Stimulated activated CD8-positive, alpha-beta memory T cell treated with anti-CD3 and anti-CD28 coated beads, Interleukin-7, amount 100 ng/mL, for 1 hour (primary cell): ENCODE measurements around the gene CSF3.
"Not testable (repeated sequence)": the region's sequence is repeated elsewhere in the genome, so short reads cannot be mapped to it uniquely, and the experiment has no call there.

Experiments used
- DNase-seq, 2 donors: peaks; one replicate each; pipeline ENCODE4 v3.0.0-alpha.2; 2020; ENCODE audit warnings: low read depth in 2 of 2

CSF3 gene

DNA sequence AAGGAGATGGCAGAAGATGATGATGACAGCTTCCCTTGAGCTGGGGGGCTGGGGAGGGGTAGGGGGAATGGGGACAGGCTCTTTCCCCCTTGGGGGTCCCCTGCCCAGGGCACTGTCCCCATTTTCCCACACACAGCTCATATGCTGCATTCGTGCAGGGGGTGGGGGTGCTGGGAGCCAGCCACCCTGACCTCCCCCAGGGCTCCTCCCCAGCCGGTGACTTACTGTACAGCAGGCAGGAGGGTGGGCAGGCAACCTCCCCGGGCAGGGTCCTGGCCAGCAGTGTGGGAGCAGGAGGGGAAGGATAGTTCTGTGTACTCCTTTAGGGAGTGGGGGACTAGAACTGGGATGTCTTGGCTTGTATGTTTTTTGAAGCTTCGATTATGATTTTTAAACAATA is 17.7 kb upstream of the CSF3 start:
- no peak for DNase-seq

GRCh38 chr17:39999067-39999466 is 16.2 kb upstream of the CSF3 start:
- DNase-seq: no peak

GRCh38 chr17:40000161-40000560 is 15.1 kb upstream of the CSF3 start:
- no peak for DNase-seq

DNA sequence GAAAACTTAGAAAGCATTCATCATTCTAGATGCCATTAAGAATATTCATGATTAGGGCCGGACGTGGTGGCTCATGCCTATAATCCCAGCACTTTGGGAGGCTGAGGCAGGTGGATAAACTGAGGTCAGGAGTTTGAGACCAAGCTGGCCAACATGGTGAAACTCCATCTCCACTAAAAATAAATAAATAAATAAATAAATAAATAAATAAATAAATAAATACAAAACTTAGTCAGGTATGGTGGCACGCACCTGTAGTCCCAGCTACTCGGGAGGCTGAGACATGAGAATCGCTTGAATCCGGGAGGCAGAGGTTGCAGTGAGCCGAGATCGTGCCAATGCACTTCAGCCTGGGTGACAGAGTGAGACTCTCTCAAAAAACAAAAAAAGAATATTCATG is 13.9 kb upstream of the CSF3 start:
- DNase-seq: not testable (repeated sequence)

DNA sequence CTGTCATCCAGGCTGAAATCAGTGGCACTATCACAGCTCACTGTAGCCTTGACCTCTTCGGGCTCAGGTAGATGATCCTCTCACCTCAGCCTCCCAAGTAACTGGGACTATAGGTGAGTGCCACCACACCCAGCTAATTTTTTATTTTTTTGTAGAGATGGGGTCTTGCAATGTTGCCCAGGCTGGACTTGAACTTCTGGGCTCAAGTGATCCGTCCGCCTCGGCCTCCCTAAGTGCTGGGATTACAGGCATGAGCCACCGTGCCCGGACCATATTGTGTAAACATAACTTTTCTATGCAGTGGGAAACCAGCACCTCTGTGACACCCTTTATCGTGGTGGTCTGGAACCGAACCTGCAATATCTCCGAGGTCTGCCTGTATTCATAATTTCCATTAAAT is 11.2 kb upstream of the CSF3 start:
- DNase-seq: no peak

GRCh38 chr17:40004712-40005111 is 10.5 kb upstream of the CSF3 start:
- DNase-seq: no peak

DNA sequence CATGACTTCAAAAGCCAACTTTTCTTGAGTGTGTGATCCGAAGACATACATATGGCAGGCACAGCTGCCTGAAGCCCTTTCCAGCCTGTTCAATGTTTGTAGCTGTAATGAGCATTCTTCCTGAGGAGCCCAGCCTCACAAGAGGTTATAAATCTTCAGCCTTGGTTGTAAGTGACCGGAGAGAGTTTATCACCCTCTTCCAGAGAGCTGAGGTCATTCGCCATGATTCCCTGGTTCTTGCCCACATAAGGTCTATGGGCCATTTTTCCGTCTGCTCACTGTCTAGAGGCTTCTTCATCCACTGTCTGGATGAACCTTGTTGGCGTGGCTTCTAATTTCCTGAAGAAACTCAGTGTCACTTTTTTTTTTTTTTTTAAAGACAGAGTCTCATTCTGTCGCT is 9.7 kb upstream of the CSF3 start:
- no peak for DNase-seq

DNA sequence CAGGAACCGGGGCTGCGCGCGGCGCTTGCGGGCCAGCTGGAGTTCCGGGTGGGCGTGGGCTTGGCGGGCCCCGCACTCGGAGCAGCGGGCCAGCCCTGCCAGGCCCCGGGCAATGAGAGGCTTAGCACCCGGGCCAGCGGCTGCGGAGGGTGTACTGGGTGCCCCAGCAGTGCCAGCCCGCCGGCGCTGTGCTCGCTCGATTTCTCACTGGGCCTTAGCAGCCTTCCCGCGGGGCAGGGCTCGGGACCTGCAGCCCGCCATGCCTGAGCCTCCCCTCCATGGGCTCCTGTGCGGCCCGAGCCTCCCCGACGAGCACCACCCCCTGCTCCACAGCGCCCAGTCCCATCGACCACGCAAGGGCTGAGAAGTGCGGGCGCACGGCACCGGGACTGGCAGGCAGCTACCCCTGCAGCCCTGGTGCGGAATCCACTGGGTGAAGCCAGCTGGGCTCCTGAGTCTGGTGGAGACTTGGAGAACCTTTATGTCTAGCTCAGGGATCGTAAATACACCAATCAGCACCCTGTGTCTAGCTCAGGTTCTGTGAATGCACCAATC is 4.2 kb upstream of the CSF3 start:
- not testable (repeated sequence) for DNase-seq

DNA sequence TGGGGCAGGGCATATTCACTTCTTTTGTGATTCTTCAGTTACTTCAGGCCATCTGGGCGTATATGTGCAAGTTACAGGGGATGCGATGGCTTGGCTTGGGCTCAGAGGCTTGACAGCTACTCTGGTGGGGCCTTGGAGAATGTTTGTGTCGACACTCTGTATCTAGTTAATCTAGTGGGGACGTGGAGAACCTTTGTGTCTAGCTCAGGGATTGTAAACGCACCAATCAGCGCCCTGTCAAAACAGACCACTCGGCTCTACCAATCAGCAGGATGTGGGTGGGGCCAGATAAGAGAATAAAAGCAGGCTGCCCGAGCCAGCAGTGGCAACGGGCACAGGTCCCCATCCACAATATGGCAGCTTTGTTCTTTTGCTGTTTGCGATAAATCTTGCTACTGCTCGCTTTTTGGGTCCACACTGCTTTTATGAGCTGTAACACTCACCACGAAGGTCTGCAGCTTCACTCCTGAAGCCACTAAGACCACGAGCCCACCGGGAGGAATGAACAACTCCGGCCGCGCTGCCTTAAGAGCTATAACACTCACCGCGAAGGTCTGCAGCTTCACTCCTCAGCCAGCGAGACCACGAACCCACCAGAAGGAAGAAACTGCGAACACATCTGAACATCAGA is 3.1 kb upstream of the CSF3 start:
- DNase-seq: not testable (repeated sequence)

- DNase-seq: no peak
Measured at GRCh38 chr17:40014375-40014980, 762 bp upstream of the CSF3 start.

DNA sequence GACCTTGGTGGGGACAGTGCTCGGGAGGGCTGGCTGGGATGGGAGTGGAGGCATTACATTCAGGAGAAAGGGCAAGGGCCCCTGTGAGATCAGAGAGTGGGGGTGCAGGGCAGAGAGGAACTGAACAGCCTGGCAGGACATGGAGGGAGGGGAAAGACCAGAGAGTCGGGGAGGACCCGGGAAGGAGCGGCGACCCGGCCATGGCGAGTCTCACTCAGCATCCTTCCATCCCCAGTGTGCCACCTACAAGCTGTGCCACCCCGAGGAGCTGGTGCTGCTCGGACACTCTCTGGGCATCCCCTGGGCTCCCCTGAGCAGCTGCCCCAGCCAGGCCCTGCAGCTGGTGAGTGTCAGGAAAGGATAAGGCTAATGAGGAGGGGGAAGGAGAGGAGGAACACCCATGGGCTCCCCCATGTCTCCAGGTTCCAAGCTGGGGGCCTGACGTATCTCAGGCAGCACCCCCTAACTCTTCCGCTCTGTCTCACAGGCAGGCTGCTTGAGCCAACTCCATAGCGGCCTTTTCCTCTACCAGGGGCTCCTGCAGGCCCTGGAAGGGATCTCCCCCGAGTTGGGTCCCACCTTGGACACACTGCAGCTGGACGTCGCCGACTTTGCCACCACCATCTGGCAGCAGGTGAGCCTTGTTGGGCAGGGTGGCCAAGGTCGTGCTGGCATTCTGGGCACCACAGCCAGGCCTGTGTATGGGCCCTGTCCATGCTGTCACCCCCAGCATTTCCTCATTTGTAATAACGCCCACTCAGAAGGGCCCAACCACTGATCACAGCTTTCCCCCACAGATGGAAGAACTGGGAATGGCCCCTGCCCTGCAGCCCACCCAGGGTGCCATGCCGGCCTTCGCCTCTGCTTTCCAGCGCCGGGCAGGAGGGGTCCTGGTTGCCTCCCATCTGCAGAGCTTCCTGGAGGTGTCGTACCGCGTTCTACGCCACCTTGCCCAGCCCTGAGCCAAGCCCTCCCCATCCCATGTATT is 1.1 kb downstream of the CSF3 start:
- no peak for DNase-seq

GRCh38 chr17:40017422-40018080 is 2.3 kb downstream of the CSF3 start:
- DNase-seq: no peak

DNA sequence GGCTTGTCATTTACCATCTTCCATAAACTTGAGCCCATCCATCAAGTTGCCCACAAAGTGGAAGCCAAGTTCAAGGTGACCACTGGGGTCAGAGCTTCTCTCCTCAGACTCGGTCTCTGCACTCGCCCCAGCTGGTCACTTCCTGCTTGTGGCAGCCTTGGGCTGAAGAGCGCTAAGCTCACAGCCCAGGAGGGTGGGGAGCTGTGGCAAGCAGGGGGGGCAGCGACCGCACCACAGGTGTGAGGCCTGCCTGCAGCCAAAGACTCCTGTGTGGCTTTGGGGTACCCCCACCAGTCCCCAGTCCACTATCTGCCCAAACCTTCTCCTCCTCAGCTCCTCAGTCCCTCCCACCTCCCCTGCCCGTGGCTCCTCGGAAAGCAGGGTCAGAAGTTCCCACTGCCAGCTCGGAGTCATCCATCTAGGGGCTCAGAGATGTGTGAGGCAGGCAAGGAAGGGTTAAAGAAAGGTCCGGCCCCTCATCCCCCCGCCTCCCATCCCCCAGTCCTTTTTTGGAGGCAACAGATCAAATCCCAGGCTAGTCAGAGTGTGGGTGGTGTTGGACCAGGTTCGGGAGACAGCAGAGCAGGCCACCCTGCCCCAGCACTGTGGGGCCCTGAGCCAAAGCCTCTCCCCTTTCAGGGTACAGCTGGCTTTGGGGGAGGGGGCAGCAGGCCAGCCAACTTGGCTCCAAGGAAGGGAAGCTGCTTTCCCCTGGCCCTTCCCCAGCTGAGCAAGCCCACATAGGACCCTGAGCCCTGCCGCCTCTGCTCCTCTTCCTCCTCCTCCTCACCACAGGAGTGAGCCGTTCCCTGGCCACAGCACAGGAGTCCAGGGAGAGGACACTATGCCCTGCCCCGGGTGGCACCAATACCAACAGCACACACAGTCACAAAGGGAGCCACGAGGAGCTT is 3.2 kb downstream of the CSF3 start:
- DNase-seq: no peak

GRCh38 chr17:40019140-40019991 is 4.1 kb downstream of the CSF3 start:
- no peak for DNase-seq

DNA sequence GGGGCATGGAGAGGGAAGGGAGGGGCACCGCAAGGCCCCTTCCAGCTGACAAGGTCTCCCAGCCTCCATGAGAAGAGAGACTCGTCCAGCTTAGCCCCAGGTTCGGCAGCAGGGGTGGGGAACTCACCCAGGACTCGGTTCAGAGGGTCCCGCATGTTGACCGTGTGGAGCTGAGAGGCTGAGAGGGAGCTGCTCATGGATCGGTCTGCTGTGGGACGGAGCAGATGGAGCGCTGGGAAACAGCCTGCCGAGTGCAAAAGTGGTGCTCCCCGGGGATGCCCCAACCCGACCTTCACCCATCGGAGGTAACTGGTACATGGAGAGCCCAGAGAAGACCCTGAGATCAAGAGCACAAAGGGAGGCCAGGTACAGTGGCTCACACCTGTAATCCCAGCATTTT is 4.9 kb downstream of the CSF3 start:
- DNase-seq: no peak

GRCh38 chr17:40021451-40021971 is 6.3 kb downstream of the CSF3 start:
- no peak for DNase-seq

GRCh38 chr17:40022497-40022896 is 7.3 kb downstream of the CSF3 start:
- DNase-seq: no peak

DNA sequence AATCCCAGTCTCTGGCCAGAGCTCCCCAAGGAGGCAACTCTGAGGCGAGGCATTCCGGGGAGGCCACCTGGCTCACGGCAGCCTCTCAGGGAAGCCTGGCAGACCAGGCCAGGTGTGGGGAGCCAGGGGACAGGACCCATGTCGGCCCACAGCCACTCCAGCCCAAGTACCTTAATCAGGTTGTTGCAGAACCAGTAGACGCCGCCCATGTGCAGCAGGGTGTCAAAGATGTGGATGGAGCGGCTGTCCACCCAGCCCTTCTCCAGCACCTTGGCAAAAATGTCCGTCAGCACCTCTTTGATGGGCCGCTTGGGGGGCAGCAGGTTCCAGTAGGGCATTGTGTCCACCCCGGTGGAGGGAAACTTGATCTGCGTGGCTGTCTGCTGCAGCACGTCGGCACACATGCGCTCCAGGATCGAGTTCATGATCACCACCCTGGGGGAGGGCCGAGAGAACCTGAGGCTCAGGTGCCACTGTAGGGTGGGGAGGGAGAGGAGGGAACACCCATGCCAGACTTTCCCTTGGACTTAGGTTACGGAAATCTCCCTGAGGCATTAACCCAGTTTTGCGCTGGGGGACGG is 7.8 kb downstream of the CSF3 start:
- DNase-seq: no peak

- no peak for DNase-seq
Measured at GRCh38 chr17:40023590-40024292, 8.5 kb downstream of the CSF3 start.
